Esophagus muscularis mucosa (tissue), 4 donors: ENCODE measurements around the gene YPEL1. TPM values are rescaled to one million over a fixed set of nuclear protein-coding genes. Genes with fewer than 3 reads are reported as not detected.

ENCODE experiments used
- DNase-seq: peaks from one replicate; pipeline ENCODE4 v3.0.0-alpha.2; 2017; ENCODE audit errors: extremely low spot score
- H3K27ac ChIP-seq, 4 donors: fragments of 200-600 bp; sonication (generic); replicated peaks in 1 of 4; 1 replicate in 3 of 4; 2 replicates in 1 of 4; pipeline ENCODE4 v1.5.1; 2016 to 2019; ENCODE audit warnings: mild to moderate bottlenecking in 1 of 4
- H3K27me3 ChIP-seq, 4 donors: fragments of 200-600 bp; sonication (generic); one replicate each; pipeline versions ENCODE4 v1.5.1 to v1.6.0; 2016 to 2019
- H3K36me3 ChIP-seq, 4 donors: fragments of 200-600 bp; sonication (generic); one replicate each; pipeline ENCODE4 v1.5.1; 2016 to 2019
- H3K4me1 ChIP-seq, 4 donors: fragments of 200-600 bp; sonication (generic); one replicate each; pipeline ENCODE4 v1.5.1; 2016 to 2019
- H3K4me3 ChIP-seq, 4 donors: fragments of 200-600 bp; sonication (generic); 1 replicate in 2 of 4; 2 replicates in 2 of 4; pipeline ENCODE4 v1.5.1; 2016 to 2019; ENCODE audit warnings: mild to moderate bottlenecking in 4 of 4, moderate library complexity in 1 of 4
- H3K9me3 ChIP-seq, 4 donors: fragments of 200-600 bp; sonication (generic); 1 replicate in 3 of 4; 2 replicates in 1 of 4; pipeline ENCODE4 v1.5.1; 2016 to 2019
- EP300 ChIP-seq: sonication (generic); formaldehyde crosslinking; IDR thresholded peaks from one replicate; pipeline ENCODE4 v1.6.1; 2017; ENCODE audit warnings: antibody characterized with exemption
- POLR2A ChIP-seq: fragments of 450-650 bp; IDR thresholded peaks from one replicate; pipeline ENCODE4 v1.6.1; 2017; ENCODE audit warnings: antibody characterized with exemption, moderate library complexity, mild to moderate bottlenecking, low read depth
- POLR2AphosphoS5 ChIP-seq, 2 donors: sonication (generic); formaldehyde crosslinking; IDR thresholded peaks; one replicate each; pipeline ENCODE4 v1.6.1; 2017; ENCODE audit warnings: antibody characterized with exemption in 2 of 2
- WGBS: methylation state at CpG from one replicate; pipeline ENCODE4 v1.1.5; 2018; 5-methylcytosine and 5-hydroxymethylcytosine counted together
- intact Hi-C: fragments of 100-400 bp; cut with DNase I; formaldehyde crosslinking; loops from one replicate; pipeline ENCODE4 v1.15.1; 2023
- total RNA-seq, 4 donors: library from RNA; depleted of rRNA; stranded (reverse); fragments of >200 nt; gene quantifications; one replicate each; pipeline versions ENCODE4 v1.1.0 to v1.2.1, GENCODE V29; 2016
- TF ChIP-seq, protein P1 (sequence below), 3 experiments: fragments of 200-600 bp in 2 of 3; fragments of 450-650 bp in 1 of 3; sonication (generic) in 2 of 3; IDR thresholded peaks; one replicate each; pipeline ENCODE4 v1.5.1; 2017 to 2019; ENCODE audit warnings: antibody characterized with exemption in 3 of 3, mild to moderate bottlenecking in 2 of 3, moderate library complexity in 1 of 3

Gene YPEL1
- total RNA-seq, 4 donors from 2014 or later = 12.0 to 30.7 (median 16.5) TPM

DNA sequence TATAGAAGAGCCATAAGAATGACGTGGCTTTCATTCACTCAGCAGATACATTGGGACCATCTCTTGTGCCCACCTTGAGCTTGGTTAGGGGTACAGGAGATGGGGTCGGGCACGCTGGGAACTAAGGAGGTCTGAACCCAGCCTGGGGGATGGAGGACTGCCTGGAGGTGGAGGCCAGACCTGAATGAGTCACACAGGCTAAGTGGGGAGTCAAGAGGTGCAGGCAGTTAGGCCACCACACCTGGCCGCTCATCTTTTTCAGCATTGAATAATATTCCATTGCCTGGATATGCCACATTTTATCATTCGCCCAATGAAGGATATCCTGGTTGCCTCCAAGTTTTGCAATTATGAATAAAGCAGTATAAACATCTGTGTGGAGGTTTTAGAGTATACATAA is 73.6 kb downstream of the YPEL1 start:
- Histone ChIP-seq H3K9me3 (no peaks in the 10 kb centered on the region), H3K4me3 (no peak overlapping the region), H3K36me3 (no peaks in the 10 kb centered on the region), H3K4me1 (peaks cover 6 to 26% (median 24%) of the 10 kb centered on the region in 4 donors), H3K27ac (no peak overlapping the region), H3K27me3 (peaks cover 0 to 40% (median 9%) of the 10 kb centered on the region in 4 donors)
- intact Hi-C loops = no loop called here
- WGBS = 96% methylated on average over 5 of the region's 5 CpGs
- TF ChIP-seq EP300 (no peak), POLR2A (no peak), POLR2AphosphoS5 (IDR thresholded peaks at IDR 0.05) (no peak)
- TF ChIP-seq, protein P1, sequence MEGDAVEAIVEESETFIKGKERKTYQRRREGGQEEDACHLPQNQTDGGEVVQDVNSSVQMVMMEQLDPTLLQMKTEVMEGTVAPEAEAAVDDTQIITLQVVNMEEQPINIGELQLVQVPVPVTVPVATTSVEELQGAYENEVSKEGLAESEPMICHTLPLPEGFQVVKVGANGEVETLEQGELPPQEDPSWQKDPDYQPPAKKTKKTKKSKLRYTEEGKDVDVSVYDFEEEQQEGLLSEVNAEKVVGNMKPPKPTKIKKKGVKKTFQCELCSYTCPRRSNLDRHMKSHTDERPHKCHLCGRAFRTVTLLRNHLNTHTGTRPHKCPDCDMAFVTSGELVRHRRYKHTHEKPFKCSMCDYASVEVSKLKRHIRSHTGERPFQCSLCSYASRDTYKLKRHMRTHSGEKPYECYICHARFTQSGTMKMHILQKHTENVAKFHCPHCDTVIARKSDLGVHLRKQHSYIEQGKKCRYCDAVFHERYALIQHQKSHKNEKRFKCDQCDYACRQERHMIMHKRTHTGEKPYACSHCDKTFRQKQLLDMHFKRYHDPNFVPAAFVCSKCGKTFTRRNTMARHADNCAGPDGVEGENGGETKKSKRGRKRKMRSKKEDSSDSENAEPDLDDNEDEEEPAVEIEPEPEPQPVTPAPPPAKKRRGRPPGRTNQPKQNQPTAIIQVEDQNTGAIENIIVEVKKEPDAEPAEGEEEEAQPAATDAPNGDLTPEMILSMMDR (IDR thresholded peaks at IDR 0.05) = no peak
- no peak for DNase-seq

DNA sequence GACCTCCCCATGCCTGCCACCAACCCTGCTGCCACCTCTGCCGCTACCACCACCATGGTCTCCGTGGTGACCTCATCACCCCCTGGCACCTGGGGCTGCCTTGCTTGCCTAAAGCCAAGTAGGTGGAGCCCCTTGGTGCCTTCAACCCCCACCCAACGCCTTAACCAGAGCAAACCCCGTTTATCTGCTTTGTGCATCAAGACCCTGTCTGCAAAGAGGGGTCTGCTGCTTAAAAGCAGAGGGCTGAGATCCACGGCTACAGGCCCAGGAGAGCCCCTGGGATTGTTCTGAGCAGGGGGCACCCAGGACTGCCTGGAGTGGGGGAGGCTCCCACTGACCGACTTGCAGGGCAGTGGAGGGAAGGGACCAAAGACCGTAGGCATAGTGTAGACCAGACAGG is 74.7 kb downstream of the YPEL1 start:
- Histone ChIP-seq H3K4me1 (peaks cover 0 to 21% (median 18%) of the 10 kb centered on the region in 4 donors), H3K27me3 (peaks cover 0 to 51% (median 11%) of the 10 kb centered on the region in 4 donors), H3K27ac (no peak overlapping the region), H3K36me3 (no peaks in the 10 kb centered on the region), H3K4me3 (no peak overlapping the region), H3K9me3 (no peaks in the 10 kb centered on the region)
- no peak for DNase-seq
- intact Hi-C loops = no loop called here
- 86% methylated on average over 6 of the region's 7 CpGs for WGBS
- TF ChIP-seq POLR2A (no peak), POLR2AphosphoS5 (IDR thresholded peaks at IDR 0.05) (no peak), EP300 (no peak)
- TF ChIP-seq, protein P1 (IDR thresholded peaks at IDR 0.05) = no peak

GRCh38 chr22:21659864-21660525 is 75.6 kb downstream of the YPEL1 start:
- no peaks in the 10 kb centered on the region for H3K36me3 ChIP-seq
- 80% methylated on average over 7 of the region's 7 CpGs for WGBS
- H3K27ac ChIP-seq = no peak overlapping the region
- TF ChIP-seq POLR2AphosphoS5 (IDR thresholded peaks at IDR 0.05) (no peak), EP300 (no peak), POLR2A (no peak)
- TF ChIP-seq, protein P1 (IDR thresholded peaks at IDR 0.05) = no peak
- peaks cover 0 to 56% (median 11%) of the 10 kb centered on the region in 4 donors for H3K27me3 ChIP-seq
- H3K4me1 ChIP-seq = peaks cover 0 to 16% (median 12%) of the 10 kb centered on the region in 4 donors
- H3K4me3 ChIP-seq = no peak overlapping the region
- no peak for DNase-seq
- intact Hi-C loops = no loop called here
- H3K9me3 ChIP-seq = no peaks in the 10 kb centered on the region

GRCh38 chr22:21657360-21658032 is 78.1 kb downstream of the YPEL1 start:
- Histone ChIP-seq H3K27ac (no peak overlapping the region), H3K36me3 (no peaks in the 10 kb centered on the region), H3K4me3 (peak overlapping the region; percentile 50 to 71 (median 58)), H3K9me3 (no peaks in the 10 kb centered on the region), H3K4me1 (peaks cover 4 to 23% (median 17%) of the 10 kb centered on the region in 4 donors), H3K27me3 (peaks cover 0 to 65% (median 11%) of the 10 kb centered on the region in 4 donors)
- intact Hi-C loops = no loop called here
- TF ChIP-seq POLR2AphosphoS5 (IDR thresholded peaks at IDR 0.05) (peak in 1 of 2 donors; percentile 7), EP300 (no peak), POLR2A (no peak)
- TF ChIP-seq, protein P1 (IDR thresholded peaks at IDR 0.05) = peak in 1 of 3 experiments; percentile 20
- WGBS = under 1% methylated on average over 32 of the region's 79 CpGs
- DNase-seq = no peak
